ENCODE measurements around the gene RALGDS. TPM values are rescaled to one million over a fixed set of nuclear protein-coding genes. Genes with fewer than 3 reads are reported as not detected.

RALGDS gene
- total RNA-seq, 1 experiment from 2014 or later, result 40.1 TPM

DNA sequence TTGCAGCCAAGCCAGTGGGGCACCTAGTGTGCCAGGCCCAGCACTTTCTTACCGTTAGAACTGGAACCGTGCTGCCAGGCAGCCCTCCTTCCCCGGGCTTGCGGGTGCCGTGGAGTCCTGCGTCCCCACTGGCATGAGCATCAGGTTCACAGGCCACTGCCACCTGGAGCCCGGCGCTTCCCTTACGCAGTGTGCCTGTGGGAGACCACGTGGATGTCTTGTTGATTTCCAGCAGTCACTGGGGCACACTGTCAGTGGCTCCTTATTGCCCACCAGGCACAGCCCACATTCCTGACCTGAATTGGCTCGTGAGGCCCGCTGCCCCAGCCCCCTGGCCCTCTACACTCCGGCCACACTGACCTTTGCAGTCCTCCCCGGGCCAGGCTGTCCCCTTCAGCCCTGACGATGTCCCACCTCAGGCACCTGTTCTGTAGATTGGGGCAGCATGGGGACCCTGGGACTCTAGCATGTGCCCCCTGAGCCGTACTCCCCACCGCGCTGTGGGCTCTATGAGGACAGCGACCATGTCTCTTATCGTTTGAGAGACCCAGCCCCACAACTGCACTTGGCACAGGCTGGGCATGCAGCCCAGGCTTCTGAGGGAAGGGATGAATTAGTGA, 69.6 kb downstream of the RALGDS start:
- no peak overlapping the region for H3K4me3 ChIP-seq (ENCODE audit: low read depth, low read length, poor library complexity, severe bottlenecking)
- H3K9me3 ChIP-seq (ENCODE audit: low read depth, low read length, poor library complexity, severe bottlenecking), result no peaks in the 10 kb centered on the region
- CTCF ChIA-PET, result no interaction called here
- TF ChIP-seq EZH2 (IDR thresholded peaks at IDR 0.05; ENCODE audit: borderline replicate concordance, low read depth, low read length, poor library complexity, severe bottlenecking), result no peak
- TF ChIP-seq, protein P1, sequence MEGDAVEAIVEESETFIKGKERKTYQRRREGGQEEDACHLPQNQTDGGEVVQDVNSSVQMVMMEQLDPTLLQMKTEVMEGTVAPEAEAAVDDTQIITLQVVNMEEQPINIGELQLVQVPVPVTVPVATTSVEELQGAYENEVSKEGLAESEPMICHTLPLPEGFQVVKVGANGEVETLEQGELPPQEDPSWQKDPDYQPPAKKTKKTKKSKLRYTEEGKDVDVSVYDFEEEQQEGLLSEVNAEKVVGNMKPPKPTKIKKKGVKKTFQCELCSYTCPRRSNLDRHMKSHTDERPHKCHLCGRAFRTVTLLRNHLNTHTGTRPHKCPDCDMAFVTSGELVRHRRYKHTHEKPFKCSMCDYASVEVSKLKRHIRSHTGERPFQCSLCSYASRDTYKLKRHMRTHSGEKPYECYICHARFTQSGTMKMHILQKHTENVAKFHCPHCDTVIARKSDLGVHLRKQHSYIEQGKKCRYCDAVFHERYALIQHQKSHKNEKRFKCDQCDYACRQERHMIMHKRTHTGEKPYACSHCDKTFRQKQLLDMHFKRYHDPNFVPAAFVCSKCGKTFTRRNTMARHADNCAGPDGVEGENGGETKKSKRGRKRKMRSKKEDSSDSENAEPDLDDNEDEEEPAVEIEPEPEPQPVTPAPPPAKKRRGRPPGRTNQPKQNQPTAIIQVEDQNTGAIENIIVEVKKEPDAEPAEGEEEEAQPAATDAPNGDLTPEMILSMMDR (conservative IDR thresholded peaks at IDR 0.05; ENCODE audit: low read depth, low read length), result no peak
- H3K36me3 ChIP-seq (ENCODE audit: insufficient read depth, low read length, poor library complexity, severe bottlenecking), result peaks cover 68% of the 10 kb centered on the region
- no peak overlapping the region for H3K27ac ChIP-seq (ENCODE audit: low read depth, low read length, poor library complexity, severe bottlenecking)
- POLR2A ChIA-PET (ENCODE audit: low non-redundant PET), result no interaction called here
- intact Hi-C loops (cut with micrococcal nuclease; ENCODE audit: unreplicated experiment), result no loop called here
- DNase-seq (ENCODE audit: low spot score), result no peak
- no peaks in the 10 kb centered on the region for H3K4me1 ChIP-seq (ENCODE audit: insufficient read depth, low read length, poor library complexity, severe bottlenecking)
- no peaks in the 10 kb centered on the region for H3K27me3 ChIP-seq (replicated peaks; ENCODE audit: insufficient read depth, low read depth, low read length, poor library complexity)
- no TSS peak for BruUV-seq (replicated peaks)

DNA sequence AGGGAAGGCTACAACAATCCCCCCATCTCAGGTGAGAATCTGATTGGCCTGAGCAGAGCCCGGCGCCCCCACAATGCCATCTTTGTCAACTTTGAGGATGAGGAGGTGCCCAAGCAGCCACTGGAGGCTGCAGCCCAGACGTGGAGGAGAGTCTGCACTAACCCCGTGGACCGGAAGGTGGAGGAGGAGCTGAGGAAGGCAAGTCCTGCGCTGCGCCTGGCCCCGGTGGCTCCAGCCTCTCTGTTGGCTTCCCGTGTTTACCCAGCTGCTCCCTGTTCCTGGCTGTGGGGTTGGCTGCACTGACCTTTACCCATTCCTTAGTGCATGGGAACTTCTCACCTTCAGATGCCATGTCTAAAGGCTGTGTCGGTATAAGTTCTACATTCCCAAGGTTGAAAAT, 70.3 kb downstream of the RALGDS start:
- Histone ChIP-seq H3K36me3 (ENCODE audit: insufficient read depth, low read length, poor library complexity, severe bottlenecking) (peaks cover 63% of the 10 kb centered on the region), H3K27me3 (replicated peaks; ENCODE audit: insufficient read depth, low read depth, low read length, poor library complexity) (no peaks in the 10 kb centered on the region), H3K27ac (ENCODE audit: low read depth, low read length, poor library complexity, severe bottlenecking) (no peak overlapping the region), H3K9me3 (ENCODE audit: low read depth, low read length, poor library complexity, severe bottlenecking) (no peaks in the 10 kb centered on the region), H3K4me3 (ENCODE audit: low read depth, low read length, poor library complexity, severe bottlenecking) (no peak overlapping the region), H3K4me1 (ENCODE audit: insufficient read depth, low read length, poor library complexity, severe bottlenecking) (no peaks in the 10 kb centered on the region)
- no TSS peak for BruUV-seq (replicated peaks)
- TF ChIP-seq, protein P1 (conservative IDR thresholded peaks at IDR 0.05; ENCODE audit: low read depth, low read length), result no peak
- TF ChIP-seq EZH2 (IDR thresholded peaks at IDR 0.05; ENCODE audit: borderline replicate concordance, low read depth, low read length, poor library complexity, severe bottlenecking), result no peak
- ChIA-PET POLR2A (ENCODE audit: low non-redundant PET) (no interaction called here), CTCF (no interaction called here)
- intact Hi-C loops (cut with micrococcal nuclease; ENCODE audit: unreplicated experiment), result no loop called here
- no peak for DNase-seq (ENCODE audit: low spot score)

DNA sequence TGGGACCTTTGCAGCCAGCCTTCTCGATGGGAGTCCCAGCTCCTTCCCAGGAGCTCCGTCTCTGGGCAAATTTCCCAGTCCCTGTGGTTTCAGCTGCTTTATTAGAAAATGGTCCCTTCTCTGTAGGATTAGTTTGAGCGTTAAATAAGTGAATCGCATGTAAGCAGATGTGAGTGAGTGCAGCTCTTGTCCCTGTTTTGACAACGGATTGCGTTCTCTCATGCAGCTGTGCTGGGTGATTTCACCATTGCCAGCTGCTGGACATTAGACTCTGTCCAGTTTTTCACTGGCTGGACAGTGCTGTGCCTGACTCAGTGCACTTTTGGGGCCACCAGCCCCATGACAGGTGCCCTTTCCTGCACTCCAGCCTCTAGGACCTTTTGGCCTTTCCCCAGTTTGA, 70.9 kb downstream of the RALGDS start:
- TF ChIP-seq, protein P1 (conservative IDR thresholded peaks at IDR 0.05; ENCODE audit: low read depth, low read length), result no peak
- no peak for TF ChIP-seq EZH2 (IDR thresholded peaks at IDR 0.05; ENCODE audit: borderline replicate concordance, low read depth, low read length, poor library complexity, severe bottlenecking)
- Histone ChIP-seq H3K36me3 (ENCODE audit: insufficient read depth, low read length, poor library complexity, severe bottlenecking) (peaks cover 62% of the 10 kb centered on the region), H3K9me3 (ENCODE audit: low read depth, low read length, poor library complexity, severe bottlenecking) (no peaks in the 10 kb centered on the region), H3K4me3 (ENCODE audit: low read depth, low read length, poor library complexity, severe bottlenecking) (no peak overlapping the region), H3K27ac (ENCODE audit: low read depth, low read length, poor library complexity, severe bottlenecking) (no peak overlapping the region), H3K27me3 (replicated peaks; ENCODE audit: insufficient read depth, low read depth, low read length, poor library complexity) (no peaks in the 10 kb centered on the region), H3K4me1 (ENCODE audit: insufficient read depth, low read length, poor library complexity, severe bottlenecking) (no peaks in the 10 kb centered on the region)
- intact Hi-C loops (cut with micrococcal nuclease; ENCODE audit: unreplicated experiment), result no loop called here
- DNase-seq (ENCODE audit: low spot score), result peak; percentile 31
- no TSS peak for BruUV-seq (replicated peaks)
- ChIA-PET CTCF (no interaction called here), POLR2A (ENCODE audit: low non-redundant PET) (no interaction called here)

Measured in A673 (cell line).